Ureter (tissue), 1 donor: ENCODE results near the gene PITPNB. TPM values are rescaled to one million over a fixed set of nuclear protein-coding genes. Genes with fewer than 3 reads are reported as not detected.

Experiments
- DNase-seq: peaks from one replicate; pipeline ENCODE4 v3.0.0-alpha.2; 2020; ENCODE audit warnings: low spot score
- total RNA-seq: library from RNA; stranded (reverse); gene quantifications from one replicate; pipeline ENCODE4 v1.2.4, GENCODE V29; 2023
- donor health status: DM: yes; HTN: yes; CAD: no.

PITPNB gene
- total RNA-seq, 1 donor from 2014 or later = 93.7 TPM

- no peak for DNase-seq
These were observed 84.5 kb downstream of the PITPNB start for GRCh38 chr22:27834364-27835185.

GRCh38 chr22:27833803-27834202 is 85.3 kb downstream of the PITPNB start:
- DNase-seq = no peak

GRCh38 chr22:27832606-27833005 is 86.5 kb downstream of the PITPNB start:
- no peak for DNase-seq

- no peak for DNase-seq
These were observed 89.4 kb downstream of the PITPNB start for GRCh38 chr22:27829620-27830019.

- DNase-seq = no peak
These were observed 91.2 kb downstream of the PITPNB start for GRCh38 chr22:27827604-27828587.

GRCh38 chr22:27825174-27825573 is 93.9 kb downstream of the PITPNB start:
- DNase-seq = no peak

GRCh38 chr22:27823221-27823620 is 95.8 kb downstream of the PITPNB start:
- no peak for DNase-seq

- DNase-seq = no peak
These were observed 97.9 kb downstream of the PITPNB start for GRCh38 chr22:27820896-27821866.

- no peak for DNase-seq
These were observed 102.5 kb downstream of the PITPNB start for GRCh38 chr22:27816552-27816951.

GRCh38 chr22:27815826-27816530 is 103.1 kb downstream of the PITPNB start:
- no peak for DNase-seq

GRCh38 chr22:27814993-27815392 is 104.1 kb downstream of the PITPNB start:
- DNase-seq = no peak

GRCh38 chr22:27811778-27812177 is 107.3 kb downstream of the PITPNB start:
- no peak for DNase-seq

GRCh38 chr22:27810609-27811151 is 108.4 kb downstream of the PITPNB start:
- peak; percentile 69 for DNase-seq

- no peak for DNase-seq
These were observed 109.1 kb downstream of the PITPNB start for GRCh38 chr22:27809700-27810608.

GRCh38 chr22:27809226-27809603 is 109.8 kb downstream of the PITPNB start:
- no peak for DNase-seq

- DNase-seq = no peak
These were observed 110.4 kb downstream of the PITPNB start for GRCh38 chr22:27808451-27809225.

GRCh38 chr22:27805841-27806240 is 113.2 kb downstream of the PITPNB start:
- DNase-seq = no peak

- DNase-seq = peak; percentile 75
These were observed 114.4 kb downstream of the PITPNB start for GRCh38 chr22:27804470-27805297.
